Measurements from ENCODE around the gene AKAP13. TPM values are rescaled to one million over a fixed set of nuclear protein-coding genes. Genes with fewer than 3 reads are reported as not detected.

The AKAP13 gene
- total and polyA plus RNA-seq, 2 of the 8 experiments (the other 6 are each of a cell fraction or from before 2014, with no cell fraction given), result 14.0 to 46.2 TPM

DNA sequence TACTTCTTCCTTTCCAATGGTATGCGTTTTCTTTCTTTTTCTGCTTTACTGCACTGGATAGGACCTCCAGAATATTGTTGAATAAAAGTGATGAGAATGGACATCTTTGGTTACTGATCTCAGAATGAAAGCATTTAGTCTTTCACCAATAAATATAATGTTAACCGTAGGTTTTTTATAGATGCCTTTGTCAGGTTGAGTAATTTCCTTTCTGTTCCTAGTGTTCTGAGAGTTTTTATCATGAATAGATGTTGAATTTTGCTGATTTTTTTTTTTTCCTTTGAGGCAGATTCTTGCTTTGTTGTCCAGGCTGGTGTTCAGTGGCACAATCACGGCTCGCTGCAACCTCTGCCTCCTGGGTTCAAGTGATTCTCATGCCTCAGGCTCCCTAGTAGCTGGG is 255.9 kb downstream of the AKAP13 start:
- no peak overlapping the region for H4K8ac ChIP-seq (ENCODE audit: extremely low read depth, insufficient read depth, low read length)
- H3K27me3 ChIP-seq (replicated peaks in 1 of 4; ENCODE audit: control insufficient read depth in 3 of 4, extremely low read depth in 1 of 4, insufficient read depth in 3 of 4, low read length in 3 of 4), result no peaks in the 10 kb centered on the region
- TF ChIP-seq CHD2 (IDR thresholded peaks at IDR 0.05; ENCODE audit: low read length) (no peak), POLR2A (IDR thresholded peaks at IDR 0.05; ENCODE audit: control extremely low read depth in 1 of 2, low read depth in 2 of 2, low read length in 2 of 2) (no peak), TBP (IDR thresholded peaks at IDR 0.05; ENCODE audit: low read depth, low read length) (no peak), CEBPB (IDR thresholded peaks at IDR 0.05; ENCODE audit: low read depth, low read length) (no peak), CTBP2 (IDR thresholded peaks at IDR 0.05; ENCODE audit: borderline replicate concordance, insufficient read depth, insufficient read length, low read length) (no peak), YY1 (IDR thresholded peaks at IDR 0.05; ENCODE audit: low read depth, low read length) (no peak), JUN (IDR thresholded peaks at IDR 0.05; ENCODE audit: low read depth, low read length) (no peak)
- no peak overlapping the region for H3K27ac ChIP-seq (ENCODE audit: low read depth, low read length)
- no peak overlapping the region for H2AFZ ChIP-seq (ENCODE audit: low read length)
- H3K56ac ChIP-seq (replicated peaks; ENCODE audit: insufficient read length, low read depth, low read length), result no peak overlapping the region
- H2BK12ac ChIP-seq (ENCODE audit: low read depth, low read length), result no peak overlapping the region
- no peak overlapping the region for H3K4me3 ChIP-seq (ENCODE audit: extremely low read depth in 1 of 4, insufficient read depth in 2 of 4, low read depth in 3 of 4, low read length in 4 of 4)
- H3K9ac ChIP-seq (replicated peaks in 1 of 4; ENCODE audit: extremely low read depth in 1 of 4, low read depth in 3 of 4, low read length in 3 of 4), result no peak overlapping the region
- no peak overlapping the region for H4K91ac ChIP-seq (replicated peaks; ENCODE audit: insufficient read length, low read length)
- H2BK5ac ChIP-seq (ENCODE audit: low read depth, low read length), result no peak overlapping the region
- H3K18ac ChIP-seq (ENCODE audit: extremely low read depth, low read length), result no peak overlapping the region
- no peaks in the 10 kb centered on the region for H3K79me1 ChIP-seq (ENCODE audit: low read depth, low read length)
- no peaks in the 10 kb centered on the region for H3K23me2 ChIP-seq (ENCODE audit: low read depth, low read length)
- DNase-seq (ENCODE audit: low read depth in 1 of 2, low spot score in 2 of 2) (no peak), FAIRE-seq (no peak)
- H4K5ac ChIP-seq (ENCODE audit: insufficient read length, low read depth, low read length), result no peak overlapping the region
- H2BK15ac ChIP-seq (ENCODE audit: low read length), result no peak overlapping the region
- no peak overlapping the region for H2BK20ac ChIP-seq (ENCODE audit: low read length)
- no peak overlapping the region for H3K23ac ChIP-seq (ENCODE audit: insufficient read length)
- H3K4me2 ChIP-seq (ENCODE audit: insufficient read depth in 1 of 2, low read depth in 2 of 2, low read length in 2 of 2), result no peak overlapping the region
- no peak overlapping the region for H2BK120ac ChIP-seq (replicated peaks; ENCODE audit: low read depth, low read length)
- no peak overlapping the region for H2AK5ac ChIP-seq (ENCODE audit: low read depth, low read length)
- POLR2A ChIA-PET (ENCODE audit: partially characterized antibody), result no interaction called here
- no peaks in the 10 kb centered on the region for H4K20me1 ChIP-seq (replicated peaks in 1 of 2; ENCODE audit: control insufficient read depth in 1 of 2, insufficient read depth in 2 of 2, low read length in 2 of 2)
- 0 out of 8 replicates have a peak, but pooled peaks cover 0 to 4% (median 0%) of the 10 kb centered on the region in 4 experiments for H3K36me3 ChIP-seq (ENCODE audit: control insufficient read depth in 2 of 4, insufficient read depth in 4 of 4, low read length in 3 of 4)
- no peaks in the 10 kb centered on the region for H3K9me3 ChIP-seq (ENCODE audit: insufficient read depth in 2 of 2, low read depth in 1 of 2, low read length in 1 of 2)
- 89% methylated on average over 4 of the region's 4 CpGs; no CpG with 5 or more reads in 1 of the 2 experiments for WGBS, 2 experiments (ENCODE audit: extremely low coverage in 1 of 2, insufficient coverage in 1 of 2, insufficient read length in 1 of 2, insufficient replicate concordance in 2 of 2, low coverage in 1 of 2, low lambda C conversion rate in 2 of 2, missing lambda C conversion rate in 1 of 2)
- no peak overlapping the region for H3K4ac ChIP-seq (replicated peaks; ENCODE audit: insufficient read length, low read depth, low read length)
- CTCF ChIA-PET (ENCODE audit: partially characterized antibody), result no interaction called here
- H3K79me2 ChIP-seq (ENCODE audit: control insufficient read depth in 1 of 2, insufficient read depth in 2 of 2, low read length in 2 of 2), result no peaks in the 10 kb centered on the region; a peak in 1 of 4 replicates
- no peaks in the 10 kb centered on the region for H3K4me1 ChIP-seq (replicated peaks in 1 of 4; ENCODE audit: control insufficient read depth in 3 of 4, insufficient read depth in 4 of 4, low read length in 3 of 4)
- H3K14ac ChIP-seq (ENCODE audit: insufficient read length), result no peak overlapping the region

All from H1 (cell line).